H9 (cell line): ENCODE measurements around the gene PCGF6. TPM values are rescaled to one million over a fixed set of nuclear protein-coding genes. Genes with fewer than 3 reads are reported as not detected.
A peak's percentile ranks its signal among the peaks of the same experiment; 100 is the strongest.

Source experiments
- DNase-seq: peaks from one replicate; pipeline ENCODE4 v3.0.0-alpha.2; 2017
- H2AFZ ChIP-seq: one replicate; pipeline ENCODE4 v1.6.1; 2013; ENCODE audit warnings: mild to moderate bottlenecking, low read length, control low read depth, moderate library complexity
- H2AK5ac ChIP-seq: 2 replicates; pipeline ENCODE4 v1.6.1; 2013; ENCODE audit warnings: low read length, control low read depth, mixed read lengths; ENCODE audit not compliant: insufficient read length
- H2BK120ac ChIP-seq: one replicate; pipeline ENCODE4 v1.6.1; 2013; ENCODE audit warnings: low read depth, mild to moderate bottlenecking, low read length, control low read depth, inconsistent platforms; ENCODE audit not compliant: poor library complexity, severe bottlenecking
- H2BK12ac ChIP-seq: 2 replicates; pipeline ENCODE4 v1.6.1; 2013; ENCODE audit warnings: low read length, control low read depth, mixed read lengths, low read depth; ENCODE audit not compliant: insufficient read length
- H2BK15ac ChIP-seq: 2 replicates; pipeline ENCODE4 v1.6.1; 2013; ENCODE audit warnings: low read depth, low read length, control low read depth
- H2BK20ac ChIP-seq: one replicate; pipeline ENCODE4 v1.6.1; 2013; ENCODE audit warnings: low read depth, mild to moderate bottlenecking, low read length, control low read depth, inconsistent platforms; ENCODE audit not compliant: poor library complexity, severe bottlenecking
- H2BK5ac ChIP-seq: 2 replicates; pipeline ENCODE4 v1.6.1; 2013; ENCODE audit warnings: low read length, control low read depth, mixed read lengths; ENCODE audit not compliant: insufficient read length
- H3K14ac ChIP-seq: 2 replicates; pipeline ENCODE4 v1.6.1; 2013; ENCODE audit warnings: low read length, control low read depth; ENCODE audit not compliant: insufficient read depth
- H3K18ac ChIP-seq: 2 replicates; pipeline ENCODE4 v1.6.1; 2013; ENCODE audit warnings: low read depth, mild to moderate bottlenecking, mixed read lengths, low read length, control low read depth; ENCODE audit not compliant: insufficient read length
- H3K23ac ChIP-seq: 2 replicates; pipeline ENCODE4 v1.6.1; 2013; ENCODE audit warnings: low read length, control low read depth, mixed read lengths, low read depth; ENCODE audit not compliant: insufficient read length
- H3K23me2 ChIP-seq: 2 replicates; pipeline ENCODE4 v1.6.1; 2013; ENCODE audit warnings: low read depth, mild to moderate bottlenecking, mixed read lengths, low read length, control low read depth; ENCODE audit not compliant: insufficient read length, poor library complexity, severe bottlenecking
- H3K27ac ChIP-seq: 2 replicates; pipeline ENCODE4 v1.5.1; 2013; ENCODE audit warnings: low read length, control low read depth, mixed read lengths, low read depth; ENCODE audit not compliant: insufficient read length
- H3K27me3 ChIP-seq: 2 replicates; pipeline ENCODE4 v1.6.1; 2013; ENCODE audit warnings: low read length, control low read depth, inconsistent platforms; ENCODE audit not compliant: insufficient read depth
- H3K4ac ChIP-seq: 2 replicates; pipeline ENCODE4 v1.6.1; 2013; ENCODE audit warnings: low read depth, mild to moderate bottlenecking, control low read depth, inconsistent platforms, low read length, moderate library complexity
- H3K4me1 ChIP-seq: 2 replicates; pipeline ENCODE4 v1.6.1; 2013; ENCODE audit warnings: low read length, control low read depth, inconsistent platforms; ENCODE audit not compliant: insufficient read depth
- H3K4me2 ChIP-seq: 2 replicates; pipeline ENCODE4 v1.6.1; 2013; ENCODE audit warnings: low read length, control low read depth, mixed read lengths; ENCODE audit not compliant: insufficient read length, insufficient read depth
- H3K56ac ChIP-seq: 2 replicates; pipeline ENCODE4 v1.6.1; 2013; ENCODE audit warnings: low read depth, mild to moderate bottlenecking, mixed read lengths, low read length, control low read depth; ENCODE audit not compliant: insufficient read length
- H3K79me1 ChIP-seq: 2 replicates; pipeline ENCODE4 v1.6.1; 2013; ENCODE audit warnings: low read depth, mild to moderate bottlenecking, moderate library complexity, low read length, control low read depth, inconsistent platforms; ENCODE audit not compliant: insufficient read depth, poor library complexity, severe bottlenecking
- H3K79me2 ChIP-seq: 2 replicates; pipeline ENCODE4 v1.6.1; 2013; ENCODE audit warnings: low read length, control low read depth, inconsistent platforms; ENCODE audit not compliant: insufficient read depth
- H3K9ac ChIP-seq: 2 replicates; pipeline ENCODE4 v1.6.1; 2013; ENCODE audit warnings: low read length, control low read depth, mixed read lengths; ENCODE audit not compliant: insufficient read length; ENCODE audit errors: extremely low read depth
- H3K9me3 ChIP-seq: one replicate; pipeline ENCODE4 v1.6.1; 2013; ENCODE audit warnings: low read depth, low read length, inconsistent platforms; ENCODE audit not compliant: control insufficient read depth
- H3T11ph ChIP-seq: one replicate; pipeline ENCODE4 v1.6.1; 2013; ENCODE audit warnings: mild to moderate bottlenecking, low read length, control low read depth, inconsistent platforms
- H4K20me1 ChIP-seq: one replicate; pipeline ENCODE4 v1.6.1; 2013; ENCODE audit not compliant: control insufficient read depth, insufficient read length, insufficient read depth
- H4K5ac ChIP-seq: 2 replicates; pipeline ENCODE4 v1.6.1; 2013; ENCODE audit warnings: low read depth, mild to moderate bottlenecking, mixed read lengths, low read length, control low read depth; ENCODE audit not compliant: insufficient read length
- H4K8ac ChIP-seq: replicated peaks from 2 replicates; pipeline ENCODE4 v1.6.1; 2013; ENCODE audit warnings: low read length, control low read depth, mixed read lengths, low read depth; ENCODE audit not compliant: insufficient read length
- H4K91ac ChIP-seq: 2 replicates; pipeline ENCODE4 v1.6.1; 2013; ENCODE audit warnings: low read depth, mild to moderate bottlenecking, moderate library complexity, mixed read lengths, low read length, control low read depth; ENCODE audit not compliant: insufficient read length
- H3K27ac Mint-ChIP-seq, 3 experiments: 2 replicates in 2 of 3; 3 replicates in 1 of 3; pipeline ENCODE4 v1.8.0; 2020 to 2021; ENCODE audit warnings: mixed read lengths in 3 of 3, mild to moderate bottlenecking in 1 of 3, moderate library complexity in 1 of 3
- H3K27me3 Mint-ChIP-seq: 2 replicates; pipeline ENCODE4 v1.8.0; 2021; ENCODE audit warnings: low read depth, mild to moderate bottlenecking, moderate library complexity, mixed read lengths
- H3K36me3 Mint-ChIP-seq, 3 experiments: 2 replicates in 2 of 3; 3 replicates in 1 of 3; pipeline ENCODE4 v1.8.0; 2020 to 2021; ENCODE audit warnings: low read depth in 3 of 3, mixed read lengths in 3 of 3; ENCODE audit not compliant: insufficient read depth in 1 of 3
- H3K4me1 Mint-ChIP-seq, 2 experiments: 2 replicates each; pipeline ENCODE4 v1.8.0; 2020; ENCODE audit warnings: mixed read lengths in 2 of 2
- H3K4me3 Mint-ChIP-seq, 2 experiments: 2 replicates in 1 of 2; 3 replicates in 1 of 2; pipeline ENCODE4 v1.8.0; 2020 to 2021; ENCODE audit warnings: mild to moderate bottlenecking in 2 of 2, mixed read lengths in 2 of 2, moderate library complexity in 1 of 2
- H3K9me3 Mint-ChIP-seq, 2 experiments: 2 replicates in 1 of 2; 3 replicates in 1 of 2; pipeline ENCODE4 v1.8.0; 2020; ENCODE audit warnings: mild to moderate bottlenecking in 2 of 2, mixed read lengths in 2 of 2, moderate library complexity in 1 of 2
- CTCF ChIP-seq: fragments of 200-600 bp; sonication (generic); conservative IDR thresholded peaks from 3 replicates; pipeline ENCODE4 v1.8.0; 2021; ENCODE audit warnings: antibody characterized with exemption, mild to moderate bottlenecking
- WGBS: extraction: QIAGEN DNeasy Blood & Tissue Kit; methylation state at CpG from one replicate; pipeline ENCODE4 v1.1.7; 2013; ENCODE audit warnings: missing lambda C conversion rate, low lambda C conversion rate, mixed read lengths; ENCODE audit not compliant: insufficient read length; ENCODE audit errors: extremely low coverage; 5-methylcytosine and 5-hydroxymethylcytosine counted together
- total RNA-seq: library from RNA; stranded (reverse); gene quantifications from 2 replicates; pipeline ENCODE4 v1.2.1, GENCODE V29; 2021

PCGF6 gene
- total RNA-seq, 1 experiment from 2014 or later, result 23.5 TPM

GRCh38 chr10:103265717-103266329 is 85.1 kb downstream of the PCGF6 start:
- Histone ChIP-seq H3K79me1 (no peaks in the 10 kb centered on the region), H3K18ac (no peak overlapping the region), H4K5ac (no peak overlapping the region), H3K27ac (no peak overlapping the region), H3K14ac (no peak overlapping the region), H3K4ac (no peak overlapping the region), H3K56ac (no peak overlapping the region), H2AK5ac (no peak overlapping the region), H2BK15ac (no peak overlapping the region), H2BK20ac (no peak overlapping the region), H2BK12ac (no peak overlapping the region), H4K8ac (no peak overlapping the region), H3K9me3 (no peaks in the 10 kb centered on the region), H3K4me1 (no peaks in the 10 kb centered on the region), H3K23me2 (no peaks in the 10 kb centered on the region), H3K79me2 (no peaks in the 10 kb centered on the region), H3K9ac (no peak overlapping the region), H2BK5ac (no peak overlapping the region), H4K20me1 (no peaks in the 10 kb centered on the region), H3T11ph (no peak overlapping the region), H3K27me3 (no peaks in the 10 kb centered on the region), H4K91ac (no peak overlapping the region), H3K23ac (no peak overlapping the region), H3K4me2 (no peak overlapping the region), H2AFZ (no peak overlapping the region), H2BK120ac (no peak overlapping the region)
- no peak for TF ChIP-seq CTCF
- Mint-ChIP-seq H3K9me3 (peaks cover 4 to 5% of the 10 kb centered on the region in 2 experiments), H3K4me3 (no peak overlapping the region), H3K27ac (no peak overlapping the region), H3K27me3 (peaks cover 21% of the 10 kb centered on the region), H3K36me3 (no peaks in the 10 kb centered on the region), H3K4me1 (no peaks in the 10 kb centered on the region)
- no CpG with 5 or more reads among the region's 11 CpGs for WGBS
- peak; percentile 77 for DNase-seq
